ENCODE measurements around the gene KLHDC7A.
"Not testable (repeated sequence)": the region's sequence is repeated elsewhere in the genome, so short reads cannot be mapped to it uniquely, and the experiment has no call there.

KLHDC7A gene

DNA sequence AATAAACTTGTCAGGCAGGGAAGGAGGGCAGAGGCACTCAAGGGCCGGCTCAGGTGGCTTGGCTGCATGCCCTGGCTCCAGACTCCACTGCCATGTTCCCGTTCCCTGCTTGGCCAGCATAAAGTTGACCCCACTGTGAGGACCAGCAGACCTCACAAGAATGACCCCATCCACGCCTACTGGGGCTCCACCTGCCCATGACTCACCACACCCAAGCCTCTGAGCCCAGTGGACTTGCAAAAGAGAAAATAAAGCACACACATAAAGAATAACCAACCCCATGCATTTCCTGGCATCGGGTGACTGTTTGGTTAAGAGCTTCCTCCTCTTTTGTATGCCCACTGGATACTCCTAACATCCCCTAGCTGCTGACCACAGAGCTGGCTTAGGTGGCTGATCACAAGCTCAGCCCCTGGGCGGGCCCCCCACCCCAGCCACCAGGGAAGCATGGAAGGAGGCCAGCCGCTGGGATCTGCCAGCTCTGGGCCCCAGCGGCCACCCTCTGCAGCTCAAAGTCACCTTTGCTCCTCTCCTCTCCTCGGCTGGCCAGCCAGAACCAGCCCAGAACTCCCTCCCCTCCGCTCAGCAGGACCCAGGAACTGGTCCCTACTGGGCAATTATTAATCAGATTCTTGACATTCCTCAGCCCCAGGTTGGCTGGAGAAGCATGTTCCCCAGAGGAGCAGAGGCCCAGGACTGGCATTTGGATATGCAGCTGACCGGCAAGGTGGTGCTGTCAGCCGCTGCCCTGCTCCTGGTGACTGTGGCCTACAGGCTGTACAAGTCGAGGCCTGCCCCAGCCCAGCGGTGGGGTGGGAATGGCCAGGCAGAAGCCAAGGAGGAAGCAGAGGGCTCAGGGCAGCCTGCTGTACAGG lies at the start of gene KLHDC7A:
Gene KLHDC7A (plus strand): TSS at position 616 of the 875 bp plus-strand sequence. CDS start 52 bp downstream, at position 668.
- no peak for DNase-seq

DNA sequence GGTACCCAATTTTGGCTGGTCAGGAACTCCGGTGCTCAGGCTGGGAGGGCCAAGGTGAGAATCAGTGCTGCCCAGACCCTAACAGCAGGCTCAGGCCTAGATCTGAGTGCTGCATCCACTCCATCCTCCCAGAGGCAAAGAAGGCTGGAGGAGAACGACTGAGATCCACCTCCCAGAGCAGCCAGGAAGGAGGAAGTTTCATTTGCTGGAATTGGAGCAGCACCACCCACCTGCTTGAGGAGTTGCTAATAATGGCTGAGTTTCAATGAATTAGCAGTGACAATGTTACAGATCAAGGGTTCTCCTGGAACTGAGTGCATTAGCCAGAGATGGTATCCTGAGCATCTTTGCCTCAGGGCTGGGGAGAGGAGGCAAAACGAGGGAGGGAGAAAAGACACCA lies 46.7 kb upstream of the KLHDC7A start:
- DNase-seq: no peak

DNA sequence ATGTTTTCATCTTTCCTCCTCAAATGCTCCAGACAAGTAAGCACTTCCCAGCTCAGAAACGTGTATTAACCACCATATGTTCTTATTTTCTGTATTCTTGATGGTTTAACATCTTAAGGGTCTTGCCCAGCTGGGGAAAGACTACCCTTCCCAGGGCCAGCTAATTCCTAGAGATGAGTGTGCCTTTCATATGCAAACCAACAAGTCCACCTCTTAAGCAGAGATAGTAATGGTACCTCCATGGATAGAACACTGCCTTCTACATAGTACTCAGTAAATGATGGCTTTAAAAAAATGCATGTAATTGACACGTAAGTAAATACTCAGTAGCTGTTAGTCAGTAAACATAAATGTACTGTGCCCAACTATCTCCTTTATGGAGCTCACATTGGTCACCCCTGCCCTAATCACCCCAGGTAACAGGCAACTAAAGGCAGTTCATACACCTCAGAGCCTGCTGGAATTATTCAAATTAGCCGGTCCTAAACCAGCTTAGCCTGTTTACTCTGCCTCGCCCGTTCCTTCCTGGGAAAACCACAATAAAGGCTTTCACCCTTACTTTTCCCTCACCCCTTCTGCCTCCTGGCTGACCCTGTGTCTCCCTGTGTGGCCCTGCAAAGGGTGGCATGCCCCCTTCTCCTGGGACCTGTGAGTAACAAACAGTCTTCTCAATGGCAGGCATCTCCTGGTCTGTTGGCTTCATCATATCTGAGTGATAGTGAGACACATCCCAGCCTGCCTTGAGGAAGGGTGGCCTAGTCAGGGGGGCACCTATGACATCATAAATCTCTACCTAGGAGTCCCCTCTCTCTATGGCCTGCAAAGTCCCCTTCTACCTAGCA lies 40.1 kb upstream of the KLHDC7A start:
- no peak for DNase-seq

DNA sequence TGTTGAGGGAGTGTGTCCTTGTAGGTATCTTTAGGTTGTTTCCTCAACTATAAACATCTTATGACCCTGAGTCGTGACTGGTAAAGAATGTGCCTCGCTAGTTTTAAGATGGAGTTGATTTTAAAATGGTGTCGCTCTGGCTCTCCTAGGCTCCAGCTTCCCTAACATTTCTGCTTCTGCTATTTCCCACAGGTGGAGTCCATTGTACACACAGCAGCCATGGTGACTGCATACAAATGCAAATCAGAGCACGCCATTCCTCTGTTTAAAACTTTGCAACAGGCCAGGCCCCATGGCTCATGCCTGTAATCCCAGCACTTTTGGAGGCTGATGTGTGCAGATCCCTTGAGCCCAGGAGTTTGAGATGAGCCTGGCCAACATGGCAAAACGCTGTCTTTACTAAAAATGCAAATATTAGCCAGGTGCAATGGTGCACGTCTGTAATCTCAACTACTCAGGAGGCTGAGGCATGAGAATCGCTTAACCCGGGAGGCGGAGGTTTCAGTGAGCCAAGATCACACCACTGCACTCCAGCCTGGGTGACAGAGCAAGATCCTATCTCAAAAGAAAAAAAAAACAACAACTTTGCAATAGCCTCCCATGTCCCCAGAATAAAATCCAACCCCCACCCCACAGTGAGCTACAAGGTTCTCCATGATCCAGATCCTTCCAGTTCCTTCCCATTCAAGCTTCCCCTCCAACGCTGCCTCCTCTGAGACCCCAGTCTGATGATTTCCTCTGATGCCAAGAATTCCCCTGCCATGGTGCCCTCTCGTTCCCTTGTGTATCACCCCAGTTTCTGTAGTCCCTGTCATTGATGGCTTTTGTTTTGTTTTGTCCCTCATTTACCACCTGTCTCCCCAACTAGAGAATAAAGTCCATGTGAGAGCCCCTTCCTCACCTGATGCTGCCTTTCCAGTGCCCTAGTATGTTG lies 36.9 kb upstream of the KLHDC7A start:
- no peak for DNase-seq

DNA sequence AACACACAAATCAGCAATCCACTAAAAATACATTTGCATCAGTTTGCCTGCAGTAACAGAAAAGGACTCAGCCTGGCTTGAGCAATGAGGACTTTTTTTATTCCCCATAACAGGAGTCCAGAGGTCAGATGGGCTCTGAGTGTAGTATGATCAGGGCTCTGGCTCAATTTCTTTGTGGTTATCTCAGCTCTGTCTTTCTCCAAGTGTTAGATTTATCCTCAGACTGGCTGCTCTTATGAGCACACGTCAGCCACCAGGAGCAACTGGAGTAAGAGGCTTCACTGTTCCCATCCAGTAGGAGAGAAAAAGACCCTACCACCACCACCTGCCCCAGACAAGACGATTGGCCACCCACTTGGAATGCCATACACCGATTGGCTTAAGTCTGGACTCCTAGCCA lies 36.2 kb upstream of the KLHDC7A start:
- no peak for DNase-seq

DNA sequence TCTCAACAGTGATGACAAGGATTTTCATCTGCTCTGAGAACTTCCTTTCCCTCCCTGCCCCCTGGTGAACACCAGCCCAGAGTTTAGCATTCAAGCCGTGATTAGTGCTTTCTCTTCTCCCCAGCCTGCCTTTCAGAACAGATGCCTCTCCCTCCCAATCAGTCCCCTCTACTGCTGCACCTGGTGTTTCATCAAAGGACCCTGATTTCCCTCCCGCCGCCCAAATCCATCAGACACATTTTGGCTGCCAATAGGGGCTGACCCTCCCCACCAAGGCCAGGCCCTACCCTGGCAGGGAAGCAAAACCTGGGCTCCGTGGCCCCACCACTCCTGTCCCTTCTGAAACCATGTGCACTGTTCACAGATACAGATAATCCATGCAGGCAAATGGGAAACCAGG lies 34.0 kb upstream of the KLHDC7A start:
- DNase-seq: no peak

DNA sequence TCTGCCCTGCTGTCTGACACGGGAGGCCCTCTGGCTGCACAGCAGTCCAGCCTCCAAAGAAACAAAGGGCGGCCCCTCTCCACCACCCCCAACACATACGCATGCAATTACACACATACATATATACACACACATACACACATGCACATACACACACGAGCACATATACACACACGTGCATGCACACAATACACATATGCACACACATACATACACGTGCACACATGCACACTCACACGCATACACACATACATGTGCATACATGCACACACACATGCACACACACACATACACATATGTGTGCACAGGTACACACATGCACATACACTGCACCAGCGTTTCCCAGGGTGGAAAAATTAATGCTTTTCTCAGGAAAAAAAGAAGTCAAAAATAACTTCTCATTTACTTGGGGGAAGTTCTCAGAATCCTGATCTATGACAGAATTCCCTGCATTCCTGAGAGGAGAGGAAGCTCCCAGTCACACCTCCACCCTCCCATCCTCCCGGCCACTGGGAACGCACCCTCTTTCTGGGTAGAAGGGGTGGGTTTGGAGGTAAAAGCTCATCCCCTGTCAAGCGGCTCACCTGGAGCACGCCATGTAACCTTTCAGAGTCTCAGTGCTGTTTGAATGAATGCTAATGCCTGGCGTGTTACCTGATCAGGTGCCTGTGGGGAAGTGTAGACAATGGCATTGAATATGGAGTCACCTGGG lies 33.1 kb upstream of the KLHDC7A start:
- no peak for DNase-seq

DNA sequence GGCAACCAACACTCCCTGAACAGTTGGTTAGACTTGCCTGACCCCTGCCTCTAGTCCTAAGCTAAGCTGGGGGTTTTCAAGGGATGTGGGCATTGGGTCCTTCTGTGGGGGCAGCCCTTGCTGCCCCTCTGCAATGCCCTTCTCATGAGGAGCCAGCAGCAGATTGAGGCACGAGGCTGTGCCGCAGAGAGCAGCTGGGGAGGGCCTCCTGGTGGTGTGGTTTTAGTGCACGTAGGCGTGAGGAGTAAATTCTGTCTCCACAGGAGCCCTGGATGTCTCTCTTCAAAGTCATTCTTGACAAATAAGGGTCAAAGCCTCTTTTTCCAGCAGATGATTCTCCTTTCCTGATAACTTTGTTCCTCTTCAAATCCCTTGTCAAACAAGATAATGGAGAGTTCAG lies 31.8 kb upstream of the KLHDC7A start:
- DNase-seq: no peak

DNA sequence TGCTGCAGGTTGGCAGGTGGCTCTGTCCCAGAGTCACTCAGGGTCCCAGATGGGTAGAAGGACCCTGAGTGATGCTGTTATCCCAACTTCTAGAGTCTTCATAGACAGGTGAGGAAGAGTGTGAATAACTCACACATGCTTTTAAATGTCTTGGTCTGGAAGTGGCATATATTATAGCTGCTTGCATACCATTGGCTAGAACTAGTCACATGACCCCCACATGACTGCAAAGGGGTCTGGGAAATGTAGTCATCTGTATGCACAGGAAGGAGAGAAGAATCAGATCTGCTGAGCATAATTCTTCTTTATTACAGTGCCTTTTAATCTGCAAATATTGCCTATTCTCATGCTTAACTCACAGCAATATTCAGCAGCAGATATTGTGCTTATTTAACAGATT lies 28.2 kb upstream of the KLHDC7A start:
- no peak for DNase-seq

DNA sequence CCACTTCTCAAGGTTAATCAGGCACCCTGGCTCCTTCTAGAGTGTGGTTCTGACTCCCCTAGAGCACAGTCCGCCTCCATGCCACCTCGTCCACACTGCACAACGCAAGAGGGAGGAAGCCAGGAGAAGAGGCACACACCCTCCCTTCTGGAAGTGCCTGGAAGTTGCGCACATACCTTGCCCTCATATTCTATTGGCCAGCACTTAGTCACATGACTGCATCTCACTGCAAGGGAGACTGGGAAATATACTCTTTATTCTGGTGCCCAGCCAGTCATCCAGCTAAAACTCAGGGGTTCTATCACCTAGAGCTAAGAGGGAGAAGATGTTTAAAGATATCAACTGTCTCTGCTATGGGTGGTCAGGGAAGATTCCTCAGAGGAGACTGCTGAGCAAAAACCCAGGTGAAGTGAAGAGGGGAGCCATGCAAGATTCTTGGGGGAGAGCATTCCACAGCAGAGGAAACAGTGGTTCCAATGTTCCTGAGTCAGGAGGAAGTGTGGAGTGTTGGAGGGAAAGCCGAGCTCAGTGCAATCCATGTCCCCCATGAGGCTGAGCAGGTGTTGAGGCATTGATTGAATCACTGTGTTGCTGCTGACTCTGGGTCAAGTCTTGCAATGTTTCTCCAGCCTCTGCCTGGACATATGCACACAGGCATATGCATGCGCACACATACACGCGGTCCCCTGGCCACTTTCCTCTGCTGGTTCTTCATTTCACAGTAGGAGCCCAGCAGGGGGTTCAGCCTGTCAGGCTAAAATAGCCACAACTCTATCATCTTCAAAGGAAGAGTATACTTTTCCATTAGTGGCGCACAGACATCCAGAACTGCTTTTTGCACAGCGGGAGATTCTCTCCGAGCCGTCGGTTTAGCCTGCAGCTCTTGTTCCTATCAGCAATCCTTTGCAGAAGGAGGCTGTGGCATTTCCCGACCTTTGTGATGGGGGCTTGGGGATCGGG lies 22.3 kb upstream of the KLHDC7A start:
- DNase-seq: no peak

DNA sequence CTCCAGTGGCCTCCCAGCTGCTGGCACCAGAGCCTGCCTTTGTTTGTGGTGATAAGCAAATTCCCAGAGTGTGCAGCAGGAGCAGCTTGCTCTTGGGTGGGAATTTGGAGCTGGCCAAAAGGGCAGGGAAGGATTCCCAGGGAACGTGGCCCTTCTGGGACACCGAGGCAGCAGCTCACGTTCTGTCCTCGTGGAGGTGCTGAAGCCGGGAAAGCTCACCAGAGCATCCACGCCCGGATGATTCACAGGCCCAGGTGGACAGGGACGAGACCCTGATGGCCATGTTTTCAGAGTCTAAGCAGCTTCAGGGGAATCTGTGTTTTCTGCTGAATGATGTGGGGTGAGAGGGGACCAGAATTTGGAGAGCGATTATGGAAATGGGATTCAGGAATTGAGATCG lies 19.1 kb upstream of the KLHDC7A start:
- no peak for DNase-seq

DNA sequence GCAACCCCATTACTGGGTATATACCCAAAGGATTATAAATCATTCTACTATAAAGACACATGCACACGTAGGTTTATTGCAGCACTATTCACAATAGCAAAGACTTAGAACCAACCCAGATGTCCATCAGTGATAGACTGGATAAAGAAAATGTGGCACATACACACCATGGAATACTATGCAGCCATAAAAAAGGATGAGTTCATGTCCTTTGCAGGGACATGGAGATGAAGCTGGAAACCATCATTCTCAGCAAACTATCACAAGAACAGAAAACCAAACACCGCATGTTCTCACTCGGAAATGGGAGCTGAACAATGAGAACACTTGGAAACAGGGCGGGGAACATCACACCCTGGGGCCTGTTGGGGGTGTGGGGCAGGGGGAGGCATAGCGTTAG lies 18.2 kb upstream of the KLHDC7A start:
- not testable (repeated sequence) for DNase-seq

DNA sequence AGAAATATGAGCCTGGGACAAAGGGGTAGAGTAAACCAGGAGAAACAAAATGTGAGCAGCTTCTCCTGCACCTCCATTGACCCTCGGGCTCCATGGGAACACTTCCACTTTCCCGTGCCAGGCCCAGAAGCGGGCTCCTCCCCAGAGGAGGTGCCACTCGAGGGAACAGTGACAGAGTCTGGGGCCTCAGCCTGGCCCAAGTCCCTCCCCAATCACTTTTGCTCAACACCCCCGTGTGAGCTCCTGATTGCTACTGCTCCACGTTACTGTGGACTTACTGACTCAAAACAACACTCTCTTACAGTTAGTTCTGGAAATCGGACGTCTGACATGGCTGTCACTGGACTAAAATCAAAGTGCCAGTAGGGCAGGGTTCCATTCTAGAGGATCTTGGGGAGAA lies 17.7 kb upstream of the KLHDC7A start:
- DNase-seq: no peak

DNA sequence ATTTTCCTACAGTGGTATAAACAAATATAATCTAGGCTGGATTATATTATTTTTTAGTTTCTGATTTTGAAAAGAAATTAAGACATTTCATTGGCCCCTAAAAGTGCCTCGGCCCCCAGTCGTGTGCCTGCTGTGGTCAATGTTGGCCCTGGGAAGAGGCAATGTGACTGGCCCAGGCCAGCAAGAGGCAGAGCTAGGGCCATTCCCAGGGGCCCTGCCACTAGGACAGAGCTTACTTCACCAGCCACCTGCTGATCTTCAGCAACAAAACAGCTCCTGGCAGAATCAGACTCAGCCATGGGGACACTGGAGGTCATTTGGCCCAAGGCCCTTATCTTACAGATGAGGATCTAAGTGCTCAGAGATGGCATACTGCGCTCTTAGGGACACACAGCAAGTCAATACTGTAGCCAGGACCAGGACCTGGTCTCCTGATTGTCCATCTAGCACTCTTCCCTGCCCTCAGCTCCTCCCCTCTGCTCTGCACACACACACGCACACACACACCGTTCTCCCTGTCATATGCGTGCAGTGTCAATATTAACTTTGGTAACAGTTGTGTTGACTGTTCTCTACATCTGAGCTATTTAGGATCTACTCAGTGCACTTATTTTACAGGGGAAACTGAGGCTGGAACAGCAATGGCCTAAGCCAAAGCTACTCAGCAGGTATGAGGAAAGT lies 16.6 kb upstream of the KLHDC7A start:
- DNase-seq: no peak

DNA sequence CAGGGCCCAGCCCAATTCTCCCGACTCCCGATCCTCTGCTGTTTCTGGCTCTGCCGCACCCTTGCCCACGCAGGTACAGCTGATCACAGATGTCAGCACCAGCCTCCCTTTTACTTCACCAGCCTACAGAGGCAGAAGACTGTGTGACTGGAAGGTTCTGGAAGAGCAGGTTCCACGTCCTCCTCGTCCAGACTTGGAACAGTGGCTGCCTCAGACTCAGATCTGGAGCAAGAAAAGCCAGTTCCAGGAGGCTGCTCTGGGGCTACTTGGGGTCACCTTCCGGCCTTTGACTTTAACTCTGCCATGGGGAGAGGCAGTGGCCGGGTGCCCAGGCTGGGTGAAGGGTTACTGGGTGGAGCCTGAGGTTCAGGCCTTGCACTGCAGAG lies 16.1 kb upstream of the KLHDC7A start:
- no peak for DNase-seq

DNA sequence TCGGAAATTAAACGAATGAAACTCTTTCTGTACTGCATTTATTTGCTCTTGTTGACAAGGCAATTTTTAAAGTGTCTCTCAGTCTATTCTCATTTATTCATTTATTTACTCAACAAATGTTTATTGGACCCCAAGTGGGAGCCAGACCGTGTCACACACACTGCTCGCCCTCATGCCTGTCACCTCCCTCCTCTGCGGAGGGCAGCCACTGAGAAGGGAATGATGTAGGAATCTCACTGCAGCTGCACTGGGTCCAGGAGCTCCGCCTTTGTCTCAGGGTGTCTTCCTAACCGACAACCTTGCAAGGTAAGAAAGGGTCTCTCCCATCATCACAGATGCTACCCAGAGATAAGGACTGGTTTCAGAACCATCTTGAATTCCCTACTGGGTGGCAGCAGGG lies 14.1 kb upstream of the KLHDC7A start:
- no peak for DNase-seq

DNA sequence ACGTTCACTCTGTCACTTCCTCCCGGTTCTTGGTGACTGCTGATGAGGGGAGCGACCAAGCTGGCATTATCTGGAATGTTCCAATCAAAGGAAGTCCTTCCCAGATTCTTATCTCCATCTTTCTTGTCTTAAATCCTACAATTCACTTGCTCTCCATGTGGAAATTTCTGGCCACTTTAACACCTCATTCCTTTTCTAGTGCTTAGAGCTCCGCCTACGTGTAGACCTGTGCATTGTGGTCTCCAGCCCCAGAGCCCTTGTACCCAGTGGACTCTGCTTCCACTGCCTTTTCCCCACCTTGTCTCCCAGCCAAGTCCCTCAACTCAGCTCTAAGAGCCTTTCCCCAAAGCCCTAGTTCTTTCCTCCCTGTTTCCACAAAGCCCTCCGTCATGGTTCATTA lies 12.2 kb upstream of the KLHDC7A start:
- DNase-seq: no peak

DNA sequence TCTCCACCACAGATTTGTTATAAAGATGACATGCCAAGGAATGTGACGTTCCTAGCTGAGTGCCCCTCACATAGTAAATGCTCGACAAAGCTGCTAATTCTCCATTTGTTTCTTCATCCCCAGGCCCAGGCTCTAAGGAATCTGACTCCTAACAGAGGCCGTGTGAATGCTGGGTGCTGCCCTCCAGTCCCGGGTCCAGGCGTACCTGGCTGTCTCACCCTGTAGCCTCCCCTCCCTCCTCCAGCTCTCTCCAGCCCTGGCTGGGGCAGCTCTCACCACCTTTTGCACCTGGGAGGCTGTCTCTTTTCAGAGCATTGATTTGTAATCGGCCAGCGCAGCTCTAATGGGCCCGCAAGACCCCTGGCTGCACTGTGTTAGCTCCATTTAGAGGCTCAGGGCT lies 11.2 kb upstream of the KLHDC7A start:
- no peak for DNase-seq

DNA sequence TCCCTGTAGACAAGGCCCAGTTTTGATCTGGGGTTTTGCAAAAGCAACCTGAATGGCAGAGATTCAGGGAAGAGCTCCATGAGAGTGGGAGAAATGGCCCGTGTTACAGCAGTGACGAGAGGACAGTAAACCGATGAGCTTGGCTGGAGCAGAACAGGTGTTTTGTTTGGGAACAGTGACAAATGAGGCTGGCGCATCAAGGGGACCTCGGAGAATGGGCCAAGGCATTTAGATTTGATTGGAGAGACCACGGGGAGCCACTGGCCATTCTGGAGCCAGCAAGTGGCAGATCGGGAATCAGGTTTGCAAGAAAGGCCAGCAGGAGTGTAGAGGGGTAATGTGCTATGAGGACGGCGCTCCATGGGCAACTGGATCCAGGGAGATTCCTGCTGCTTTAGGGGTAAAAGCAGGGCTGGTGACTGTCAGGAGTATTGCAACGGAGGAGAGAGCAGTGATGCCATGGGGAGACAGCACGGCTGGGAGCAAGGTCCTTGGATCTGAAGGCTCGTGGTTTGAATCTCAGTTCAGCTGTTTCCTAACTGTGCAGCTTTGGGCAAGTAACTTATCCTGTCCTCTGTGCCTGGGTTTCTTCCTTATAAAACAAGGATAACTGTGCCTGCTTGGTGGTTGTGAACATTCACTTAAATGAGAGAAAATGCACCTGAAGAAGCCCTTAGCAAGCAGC lies 9.9 kb upstream of the KLHDC7A start:
- DNase-seq: no peak

Data from activated CD4-positive, alpha-beta T cell treated with anti-CD3 and anti-CD28 coated beads, Interleukin-2, amount 50 U/mL, for 4 hours (primary cell).